ENCODE data around the gene CHRNG. TPM values are rescaled to one million over a fixed set of nuclear protein-coding genes. Genes with fewer than 3 reads are reported as not detected.

The CHRNG gene
- total RNA-seq, 1 donor: not detected

- TF ChIP-seq, protein P1, sequence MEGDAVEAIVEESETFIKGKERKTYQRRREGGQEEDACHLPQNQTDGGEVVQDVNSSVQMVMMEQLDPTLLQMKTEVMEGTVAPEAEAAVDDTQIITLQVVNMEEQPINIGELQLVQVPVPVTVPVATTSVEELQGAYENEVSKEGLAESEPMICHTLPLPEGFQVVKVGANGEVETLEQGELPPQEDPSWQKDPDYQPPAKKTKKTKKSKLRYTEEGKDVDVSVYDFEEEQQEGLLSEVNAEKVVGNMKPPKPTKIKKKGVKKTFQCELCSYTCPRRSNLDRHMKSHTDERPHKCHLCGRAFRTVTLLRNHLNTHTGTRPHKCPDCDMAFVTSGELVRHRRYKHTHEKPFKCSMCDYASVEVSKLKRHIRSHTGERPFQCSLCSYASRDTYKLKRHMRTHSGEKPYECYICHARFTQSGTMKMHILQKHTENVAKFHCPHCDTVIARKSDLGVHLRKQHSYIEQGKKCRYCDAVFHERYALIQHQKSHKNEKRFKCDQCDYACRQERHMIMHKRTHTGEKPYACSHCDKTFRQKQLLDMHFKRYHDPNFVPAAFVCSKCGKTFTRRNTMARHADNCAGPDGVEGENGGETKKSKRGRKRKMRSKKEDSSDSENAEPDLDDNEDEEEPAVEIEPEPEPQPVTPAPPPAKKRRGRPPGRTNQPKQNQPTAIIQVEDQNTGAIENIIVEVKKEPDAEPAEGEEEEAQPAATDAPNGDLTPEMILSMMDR (IDR thresholded peaks at IDR 0.05; ENCODE audit: insufficient read depth, low read length): no peak
- DNase-seq (ENCODE audit: low read depth): no peak
- no peak overlapping the region for H3K4me3 ChIP-seq (ENCODE audit: low read depth, low read length)
Measured at GRCh38 chr2:232540441-232541041, 1.0 kb downstream of the CHRNG start.

- DNase-seq (ENCODE audit: low read depth): no peak
- TF ChIP-seq, protein P1 (IDR thresholded peaks at IDR 0.05; ENCODE audit: insufficient read depth, low read length): no peak
- no peak overlapping the region for H3K4me3 ChIP-seq (ENCODE audit: low read depth, low read length)
Measured at GRCh38 chr2:232541195-232541960, 1.9 kb downstream of the CHRNG start.

- no peak overlapping the region for H3K4me3 ChIP-seq (ENCODE audit: low read depth, low read length)
- no peak for DNase-seq (ENCODE audit: low read depth)
- TF ChIP-seq, protein P1 (IDR thresholded peaks at IDR 0.05; ENCODE audit: insufficient read depth, low read length): no peak
Measured at GRCh38 chr2:232541961-232542714, 2.6 kb downstream of the CHRNG start.

GRCh38 chr2:232542715-232543467, 3.4 kb downstream of the CHRNG start:
- TF ChIP-seq, protein P1 (IDR thresholded peaks at IDR 0.05; ENCODE audit: insufficient read depth, low read length): no peak
- no peak overlapping the region for H3K4me3 ChIP-seq (ENCODE audit: low read depth, low read length)
- DNase-seq (ENCODE audit: low read depth): no peak

GRCh38 chr2:232543491-232543890, 4.0 kb downstream of the CHRNG start:
- no peak for DNase-seq (ENCODE audit: low read depth)
- H3K4me3 ChIP-seq (ENCODE audit: low read depth, low read length): no peak overlapping the region
- TF ChIP-seq, protein P1 (IDR thresholded peaks at IDR 0.05; ENCODE audit: insufficient read depth, low read length): no peak

DNA sequence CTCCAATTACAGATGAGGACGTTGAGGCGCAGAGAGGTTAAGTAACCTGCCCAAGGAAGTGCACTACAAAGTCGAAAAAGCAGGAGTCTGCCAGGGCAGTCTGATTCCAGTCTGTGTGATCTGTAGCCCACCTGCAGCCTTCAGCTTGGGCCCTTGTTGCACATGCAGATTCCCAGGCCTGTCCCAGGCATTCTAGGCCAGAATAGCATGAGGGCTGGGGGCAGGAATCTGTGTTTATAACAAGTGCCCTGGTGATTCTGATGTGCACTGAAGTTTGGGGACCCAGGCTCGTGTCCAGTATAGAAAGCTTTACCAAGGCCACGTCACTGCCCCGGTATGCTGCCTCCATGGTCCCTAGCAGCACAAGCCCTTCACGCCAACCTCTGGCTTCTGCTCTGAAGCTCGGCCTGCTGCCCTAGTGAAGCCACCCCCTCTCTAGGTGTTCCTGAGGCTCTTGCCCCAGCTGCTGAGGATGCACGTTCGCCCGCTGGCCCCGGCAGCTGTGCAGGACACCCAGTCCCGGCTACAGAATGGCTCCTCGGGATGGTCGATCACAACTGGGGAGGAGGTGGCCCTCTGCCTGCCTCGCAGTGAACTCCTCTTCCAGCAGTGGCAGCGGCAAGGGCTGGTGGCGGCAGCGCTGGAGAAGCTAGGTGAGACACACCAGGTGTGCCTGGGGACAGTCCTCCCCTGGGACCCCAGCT, 4.6 kb downstream of the CHRNG start:
- no peak overlapping the region for H3K4me3 ChIP-seq (ENCODE audit: low read depth, low read length)
- no peak for DNase-seq (ENCODE audit: low read depth)
- TF ChIP-seq, protein P1 (IDR thresholded peaks at IDR 0.05; ENCODE audit: insufficient read depth, low read length): no peak
